Spleen (tissue), 7 donors: ENCODE data around the gene SHBG.

Source experiments
- POLR2AphosphoS5 ChIP-seq, 3 donors: sonication (generic); formaldehyde crosslinking; IDR thresholded peaks; one replicate each; pipeline ENCODE4 v1.5.1; 2017; ENCODE audit warnings: antibody characterized with exemption in 3 of 3
- TF ChIP-seq, protein P1 (sequence below), 11 experiments: fragments of 200-600 bp in 7 of 11; fragments of 450-650 bp in 4 of 11; sonication (generic) in 4 of 11; IDR thresholded peaks in 8 of 11; conservative IDR thresholded peaks in 3 of 11; 1 replicate in 7 of 11; 2 replicates in 4 of 11; pipeline versions ENCODE4 v1.4.0 to v1.8.0; 2016 to 2021; ENCODE audit warnings: antibody characterized with exemption in 11 of 11, inconsistent platforms in 4 of 11, mild to moderate bottlenecking in 1 of 11
- donor health status: DM: no; HTN: no; CAD: no; lungs with moderate emphysema.
- donor health status: DM: no; HTN: no; CAD: no.
- donor health status: DM: no; HTN: no; CAD: no.

DNA sequence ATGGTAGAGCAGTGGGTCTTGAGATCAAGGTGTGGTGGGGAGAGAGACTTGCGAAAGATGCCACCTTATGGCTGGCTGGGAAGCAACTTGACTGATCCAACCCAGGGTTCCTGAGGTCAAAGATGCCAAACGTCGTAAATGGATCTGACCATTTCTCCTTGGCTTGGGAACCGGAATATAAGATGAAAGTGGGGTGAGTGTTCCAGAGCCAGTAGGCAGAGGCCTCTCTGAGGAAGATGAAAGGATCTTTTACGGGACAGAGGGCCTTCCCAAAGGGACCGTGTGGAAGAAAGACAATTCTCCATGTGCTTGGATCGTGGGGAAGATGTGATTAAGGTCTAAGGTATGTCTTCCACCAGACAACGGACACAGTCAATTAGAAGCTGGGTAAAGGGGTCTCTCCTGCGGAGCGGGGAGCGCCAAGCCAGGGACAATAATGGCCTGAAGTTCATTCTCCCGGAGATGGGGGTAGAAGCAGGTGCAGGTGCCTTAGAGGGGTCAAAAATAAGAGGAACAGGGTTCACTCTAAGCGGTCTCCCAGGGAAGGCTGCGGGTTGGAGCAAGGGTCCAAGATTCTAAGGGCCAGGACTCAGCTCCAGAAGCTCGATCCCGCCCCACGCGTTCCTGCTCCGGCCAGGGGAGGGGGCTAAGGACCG is 16.0 kb upstream of the SHBG start:
- TF ChIP-seq, protein P1, sequence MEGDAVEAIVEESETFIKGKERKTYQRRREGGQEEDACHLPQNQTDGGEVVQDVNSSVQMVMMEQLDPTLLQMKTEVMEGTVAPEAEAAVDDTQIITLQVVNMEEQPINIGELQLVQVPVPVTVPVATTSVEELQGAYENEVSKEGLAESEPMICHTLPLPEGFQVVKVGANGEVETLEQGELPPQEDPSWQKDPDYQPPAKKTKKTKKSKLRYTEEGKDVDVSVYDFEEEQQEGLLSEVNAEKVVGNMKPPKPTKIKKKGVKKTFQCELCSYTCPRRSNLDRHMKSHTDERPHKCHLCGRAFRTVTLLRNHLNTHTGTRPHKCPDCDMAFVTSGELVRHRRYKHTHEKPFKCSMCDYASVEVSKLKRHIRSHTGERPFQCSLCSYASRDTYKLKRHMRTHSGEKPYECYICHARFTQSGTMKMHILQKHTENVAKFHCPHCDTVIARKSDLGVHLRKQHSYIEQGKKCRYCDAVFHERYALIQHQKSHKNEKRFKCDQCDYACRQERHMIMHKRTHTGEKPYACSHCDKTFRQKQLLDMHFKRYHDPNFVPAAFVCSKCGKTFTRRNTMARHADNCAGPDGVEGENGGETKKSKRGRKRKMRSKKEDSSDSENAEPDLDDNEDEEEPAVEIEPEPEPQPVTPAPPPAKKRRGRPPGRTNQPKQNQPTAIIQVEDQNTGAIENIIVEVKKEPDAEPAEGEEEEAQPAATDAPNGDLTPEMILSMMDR (IDR thresholded peaks at IDR 0.05 in 8 of 11, conservative IDR thresholded peaks at IDR 0.05 in 3 of 11), result no peak
- no peak for TF ChIP-seq POLR2AphosphoS5 (IDR thresholded peaks at IDR 0.05)
